NCI-H187 (cell line): Measurements from ENCODE around the gene PROM2.

Experiments
- DNase-seq, 2 experiments: peaks; one replicate each; lab custom pipeline; 2025; lab: John Stamatoyannopoulos, UW

The PROM2 gene

DNA sequence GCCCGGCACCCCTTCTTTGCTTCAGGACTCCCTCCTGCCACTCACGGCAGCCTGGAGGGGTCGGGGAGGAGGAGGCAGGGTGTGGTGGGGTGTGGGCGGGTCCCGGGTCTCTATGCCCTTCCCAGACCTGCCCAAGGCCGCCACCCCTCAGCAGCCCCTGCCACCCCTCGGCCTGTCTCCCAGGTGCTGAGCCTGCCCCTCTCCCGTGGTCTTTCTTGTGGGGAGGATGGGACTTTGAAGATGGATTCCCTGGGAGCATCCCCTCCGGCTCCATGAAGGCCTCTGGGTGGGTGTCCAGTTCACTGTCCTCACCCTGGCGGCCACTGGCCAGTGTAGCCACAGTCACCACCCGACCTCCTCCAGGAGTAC lies 46.1 kb downstream of the PROM2 start:
- no peak for DNase-seq

DNA sequence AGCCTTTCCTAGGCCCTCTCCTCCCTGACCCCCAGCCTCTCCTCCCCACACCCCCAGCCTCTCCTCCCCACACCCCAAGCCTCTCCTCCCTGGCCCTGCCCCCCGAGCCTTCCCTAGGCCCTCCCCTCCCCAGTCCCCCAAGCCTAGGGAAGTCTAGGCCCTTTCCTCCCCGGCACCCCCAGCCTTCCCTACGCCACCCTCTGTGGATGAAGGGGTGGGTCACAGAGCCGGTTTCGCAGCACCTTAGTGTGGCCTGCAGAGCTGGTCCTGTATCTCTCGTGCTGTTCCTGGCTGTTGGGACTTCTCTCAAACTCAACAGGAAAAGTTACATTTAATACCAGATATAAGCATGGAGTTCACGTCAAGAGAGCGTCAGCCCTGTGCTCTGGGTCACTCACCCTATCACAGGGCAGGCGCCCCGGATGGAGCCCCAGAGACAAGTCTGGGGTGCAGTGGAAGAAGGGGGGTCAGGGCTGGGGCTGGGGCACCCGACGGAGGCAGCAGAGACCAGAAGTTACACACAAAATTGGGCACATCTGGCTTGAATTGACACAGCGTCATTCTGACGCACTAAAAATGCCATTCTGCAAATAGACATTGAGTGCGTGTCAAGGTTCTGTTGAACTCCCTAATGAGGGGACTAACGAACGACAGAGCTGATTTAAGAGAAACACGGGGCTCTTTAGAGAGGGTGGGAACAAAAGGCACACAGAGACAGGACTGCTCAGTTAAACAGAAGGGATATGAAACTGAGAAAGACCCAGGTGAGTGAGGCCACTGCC lies 46.9 kb downstream of the PROM2 start:
- no peak for DNase-seq

DNA sequence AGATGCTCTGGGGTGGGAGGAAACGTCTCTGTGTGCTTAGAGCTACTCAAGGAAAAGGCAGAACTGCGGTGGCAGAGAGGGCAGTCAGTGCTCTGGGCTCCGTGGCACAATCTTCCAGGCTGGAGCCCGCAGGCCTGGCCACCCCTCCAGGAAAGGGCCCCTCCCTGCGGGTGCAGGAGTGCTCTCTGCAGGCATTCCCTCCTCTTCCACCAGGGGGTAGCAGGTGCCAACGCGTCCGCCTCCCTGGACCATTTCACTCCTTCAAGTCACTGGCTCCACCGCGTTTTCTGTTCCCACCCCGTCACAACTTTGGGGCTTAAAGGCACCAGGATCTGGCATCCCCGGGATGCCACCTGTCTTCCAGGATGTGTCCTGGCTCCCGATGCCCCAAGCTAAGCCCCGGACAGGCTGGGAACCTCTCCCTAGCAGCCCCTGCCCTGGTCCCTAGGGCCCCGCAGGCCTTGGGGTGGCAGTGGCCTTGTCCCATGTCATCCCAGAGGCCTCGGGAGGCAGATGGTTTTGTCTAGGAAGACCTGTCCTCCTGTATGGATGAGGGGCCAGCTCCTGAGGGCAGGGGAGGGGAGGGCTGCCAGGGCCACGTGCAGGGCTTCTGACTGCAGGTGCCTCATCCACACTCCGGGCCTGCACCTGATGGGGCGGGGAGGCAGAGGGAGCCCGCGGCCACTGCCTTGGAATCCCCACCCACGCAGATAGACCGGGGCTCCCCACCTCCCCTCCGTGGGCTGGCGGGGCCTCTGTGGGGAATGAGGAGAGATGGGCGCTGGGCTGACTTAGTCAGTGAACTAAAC lies 49.3 kb downstream of the PROM2 start:
- peak in 1 of 2 experiments; percentile 36 for DNase-seq

DNA sequence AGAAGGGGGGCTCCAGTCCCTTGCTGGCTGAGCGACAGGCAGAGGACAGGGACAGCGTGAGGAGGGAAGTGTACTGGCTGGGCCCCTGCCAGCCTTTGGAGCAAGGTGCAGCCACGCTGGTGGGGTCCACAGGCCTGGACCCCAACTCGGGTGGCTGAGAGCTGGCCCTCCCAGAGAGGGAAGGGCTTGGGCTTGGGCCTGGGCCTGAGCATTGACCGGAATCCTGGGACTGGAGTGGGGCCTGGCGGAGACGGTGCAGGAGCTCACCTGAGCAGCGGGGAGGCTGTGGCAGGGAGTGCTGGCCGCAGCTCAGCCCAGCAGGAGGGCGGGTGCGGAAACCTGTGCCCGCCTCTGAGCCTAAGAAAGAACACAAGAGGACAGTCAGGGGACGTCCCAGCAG lies 50.8 kb downstream of the PROM2 start:
- DNase-seq = no peak

DNA sequence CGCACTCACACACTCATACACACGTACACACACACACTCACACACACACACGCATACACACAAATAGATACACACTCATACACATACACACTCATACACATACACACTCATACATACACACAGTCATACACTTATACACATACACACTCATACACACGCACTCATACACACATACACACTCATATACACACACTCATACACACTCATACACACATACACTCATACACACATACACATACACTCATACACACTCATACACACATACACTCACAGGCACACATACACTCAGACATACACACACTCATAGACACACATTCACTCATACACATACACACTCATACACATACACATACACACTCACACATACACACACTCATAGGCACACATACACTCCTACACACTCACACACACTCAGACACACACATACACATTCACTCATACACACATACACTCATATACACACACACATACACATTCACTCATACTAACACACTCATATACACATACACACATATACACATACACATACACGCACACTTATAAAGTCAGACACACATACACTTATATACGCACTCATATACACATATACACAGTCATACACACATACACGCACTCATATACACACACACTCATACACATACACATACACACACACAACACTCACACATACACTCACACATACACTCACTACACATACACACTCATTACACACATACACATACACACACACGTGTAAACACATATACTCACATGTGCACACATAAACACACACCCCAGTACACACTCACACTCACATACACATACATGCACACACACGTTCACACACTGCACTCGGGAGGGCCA lies 51.6 kb downstream of the PROM2 start:
- DNase-seq = no peak

DNA sequence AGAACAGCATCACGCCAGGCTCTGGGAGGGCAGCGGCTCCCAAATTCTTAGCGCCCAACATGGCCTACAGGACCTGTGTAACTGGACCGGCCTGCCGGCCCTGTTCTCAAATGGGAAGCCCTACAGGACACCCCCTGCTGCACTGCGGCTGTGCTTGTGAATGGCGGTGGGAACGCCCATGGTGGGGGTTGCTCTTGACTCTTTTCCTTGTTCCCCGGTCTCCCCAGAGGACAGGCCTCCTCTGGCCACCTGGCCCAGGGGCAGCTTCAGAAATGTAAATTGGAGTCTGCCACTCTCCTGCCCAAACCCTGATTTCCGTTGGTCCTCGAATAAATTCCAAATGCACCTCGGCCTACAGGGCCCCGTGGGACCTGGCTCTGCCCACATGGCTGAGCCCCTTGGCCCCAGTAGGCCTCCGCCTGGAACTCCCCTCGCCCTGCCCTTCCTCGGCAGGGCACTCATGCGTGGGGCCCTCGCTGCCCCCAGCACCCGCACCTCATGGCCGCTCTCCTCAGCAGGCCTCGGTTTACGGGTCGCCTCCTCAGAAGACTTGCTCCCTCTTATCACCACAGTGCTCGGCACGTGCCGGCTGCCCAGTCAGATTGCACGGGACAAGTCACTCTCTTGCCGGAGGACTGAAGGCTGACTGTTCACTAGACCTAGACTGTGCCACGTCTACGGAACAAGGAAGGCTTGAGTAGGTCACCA lies 52.3 kb downstream of the PROM2 start:
- no peak for DNase-seq

DNA sequence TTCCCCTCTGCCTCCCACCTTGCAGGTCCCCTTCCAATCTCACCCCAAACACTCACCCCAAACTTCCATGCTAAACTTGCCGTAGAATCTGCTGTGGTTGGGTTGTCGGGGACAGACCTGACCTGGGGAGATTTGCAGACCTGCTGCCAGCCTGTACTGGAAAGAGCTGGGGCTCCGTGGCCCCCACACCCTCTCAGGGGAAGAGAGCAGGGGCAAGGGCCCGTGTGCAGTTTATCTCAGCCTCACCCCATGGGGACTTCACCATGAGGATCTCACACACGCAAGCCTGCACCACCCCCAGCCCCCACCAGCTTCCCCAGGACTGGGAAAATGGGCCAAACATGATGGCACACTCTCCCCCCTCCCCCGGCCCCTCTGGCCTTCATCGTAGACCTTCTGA lies 53.6 kb downstream of the PROM2 start:
- no peak for DNase-seq

DNA sequence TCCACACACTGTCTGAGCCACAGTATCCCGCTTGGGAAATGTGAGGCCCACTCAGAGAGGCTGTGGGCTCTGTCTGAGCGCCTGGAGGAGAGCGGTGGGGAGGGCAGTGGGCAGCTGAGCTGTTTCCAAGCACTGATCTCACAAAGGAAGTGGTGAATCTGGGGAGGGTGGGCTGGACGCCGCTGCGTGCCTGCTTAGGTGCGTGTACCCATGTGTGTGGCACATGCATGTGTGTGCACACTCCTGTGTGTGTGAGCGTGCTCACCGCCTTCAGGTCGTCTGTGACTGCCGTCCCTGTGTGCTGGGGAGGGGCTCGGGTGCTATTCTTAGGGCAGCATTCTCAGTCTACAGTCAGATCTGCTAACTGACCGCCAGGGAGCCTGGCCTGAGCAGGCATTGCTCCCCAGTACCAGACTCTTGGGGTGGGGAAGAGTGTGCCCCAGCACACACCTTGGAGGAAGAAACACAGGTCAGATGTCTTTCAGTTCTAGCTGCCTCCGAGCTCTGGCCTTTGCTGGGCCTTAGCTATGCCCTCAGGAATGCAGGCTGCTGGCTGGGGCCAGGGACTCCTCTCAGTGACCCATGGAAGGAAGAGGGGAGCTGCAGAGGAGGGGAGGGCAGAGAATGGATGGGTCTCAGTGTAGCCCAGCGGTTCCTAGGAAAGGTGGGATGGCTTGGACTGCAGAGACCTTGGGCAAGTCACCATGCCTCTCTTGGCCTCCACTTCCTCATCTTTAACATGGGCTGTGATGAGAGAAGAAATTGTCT lies 54.3 kb downstream of the PROM2 start:
- DNase-seq = no peak

DNA sequence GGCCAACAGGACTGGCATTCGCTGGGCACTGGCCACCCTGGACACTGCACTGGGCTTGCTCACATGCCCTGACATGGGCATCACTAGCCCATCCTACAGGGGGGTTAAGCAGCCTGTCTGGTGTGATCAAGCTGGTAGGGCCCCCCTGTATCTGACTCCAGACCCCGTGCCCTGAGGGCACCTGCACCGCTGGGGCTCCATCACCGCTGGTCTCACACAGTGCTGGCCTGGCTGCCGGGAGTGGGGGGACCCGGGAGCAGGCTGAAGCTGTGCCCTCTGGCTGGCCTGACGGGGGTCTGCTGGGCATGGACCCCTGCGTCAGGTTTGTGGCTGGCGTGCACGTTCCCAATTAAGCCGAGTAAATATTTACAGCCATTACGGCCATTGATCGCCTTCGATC lies 55.2 kb downstream of the PROM2 start:
- DNase-seq = no peak

DNA sequence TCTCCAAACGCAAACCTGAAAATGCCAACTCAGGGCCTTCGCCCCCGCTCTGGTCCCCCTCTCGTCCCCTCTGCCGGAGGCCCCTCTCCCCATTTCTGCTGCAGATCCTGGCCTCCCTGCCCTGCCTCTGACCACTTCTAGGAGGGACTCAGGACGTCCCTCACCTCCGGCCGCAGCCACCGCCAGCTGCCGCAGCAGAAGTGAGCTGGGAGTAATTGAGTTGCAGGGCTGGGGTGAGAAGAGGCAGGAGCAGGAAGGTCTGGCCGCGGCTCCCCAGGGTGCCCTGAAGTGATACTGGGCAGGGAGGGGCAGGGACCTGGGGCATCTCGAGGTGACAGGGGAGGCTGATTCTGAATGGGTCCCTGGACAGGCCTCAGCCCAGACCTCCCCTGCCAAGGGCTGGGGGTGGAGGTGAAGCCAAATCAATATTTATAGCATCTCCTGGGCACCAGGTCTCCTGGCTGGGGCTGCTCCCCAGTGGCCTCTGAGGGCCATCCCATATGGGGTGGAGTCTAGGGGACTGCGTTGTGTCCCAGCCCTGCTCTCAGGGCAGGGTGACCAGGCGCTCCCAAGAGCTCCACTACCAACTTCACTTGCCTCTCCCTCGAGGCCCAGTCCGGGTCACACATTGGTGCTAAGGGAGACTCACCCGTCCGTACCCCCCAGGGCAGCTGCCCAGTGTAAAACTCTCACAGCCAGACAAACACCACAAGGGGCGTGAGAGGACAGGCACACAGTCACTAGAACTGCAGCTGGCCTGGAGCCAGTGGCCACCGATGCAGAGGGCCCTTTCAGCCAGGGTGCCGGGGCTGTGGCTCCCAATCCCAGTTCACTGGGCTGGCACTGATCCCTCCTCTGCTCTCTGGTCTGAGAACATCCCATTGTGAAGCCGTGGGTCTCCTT lies 55.9 kb downstream of the PROM2 start:
- DNase-seq = no peak

DNA sequence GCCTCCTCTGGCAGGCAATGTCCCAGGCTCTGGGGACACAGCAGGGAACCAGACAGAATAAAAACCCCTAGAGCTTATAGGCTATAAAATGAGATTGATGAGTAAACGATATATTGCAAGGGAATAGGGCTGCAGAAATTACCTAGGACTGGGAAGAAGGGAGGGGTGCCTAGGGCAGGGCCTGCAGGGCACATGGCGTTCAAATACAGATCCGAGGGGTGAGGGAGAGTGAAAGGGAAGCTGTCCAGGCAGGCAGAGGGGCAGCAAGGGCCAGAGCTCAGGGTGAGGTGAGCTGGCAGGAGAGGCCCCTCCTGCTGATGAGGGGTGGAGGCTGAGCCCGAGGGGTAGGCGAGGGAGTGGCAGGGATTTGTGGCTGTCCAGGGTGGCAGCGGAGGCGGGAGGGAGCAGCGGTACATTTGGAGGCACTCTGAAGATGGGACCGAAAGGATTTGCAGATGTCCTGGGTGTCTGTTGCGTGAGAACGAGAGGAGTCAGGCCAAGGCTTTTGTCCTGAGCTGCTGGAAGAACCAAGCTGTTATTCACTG lies 56.6 kb downstream of the PROM2 start:
- no peak for DNase-seq

DNA sequence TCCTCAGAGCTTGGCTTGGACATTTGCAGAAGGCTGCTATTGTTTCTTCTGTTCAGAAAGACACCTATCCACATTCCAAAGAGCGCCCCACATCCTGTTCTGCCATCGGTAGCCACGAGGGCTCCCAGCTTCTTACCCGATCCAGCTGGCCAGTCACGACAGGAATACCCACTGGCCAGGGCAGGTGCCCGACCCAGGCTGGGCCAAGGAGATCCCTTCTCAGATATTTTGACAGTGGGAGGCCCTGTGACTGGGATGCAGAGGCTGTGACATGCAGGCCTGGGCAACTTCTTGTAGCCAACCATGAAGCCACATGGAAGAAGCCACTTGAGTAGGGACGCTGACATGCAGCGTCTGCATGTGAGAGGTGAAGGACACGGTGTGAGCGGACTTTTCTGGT lies 57.4 kb downstream of the PROM2 start:
- no peak for DNase-seq

DNA sequence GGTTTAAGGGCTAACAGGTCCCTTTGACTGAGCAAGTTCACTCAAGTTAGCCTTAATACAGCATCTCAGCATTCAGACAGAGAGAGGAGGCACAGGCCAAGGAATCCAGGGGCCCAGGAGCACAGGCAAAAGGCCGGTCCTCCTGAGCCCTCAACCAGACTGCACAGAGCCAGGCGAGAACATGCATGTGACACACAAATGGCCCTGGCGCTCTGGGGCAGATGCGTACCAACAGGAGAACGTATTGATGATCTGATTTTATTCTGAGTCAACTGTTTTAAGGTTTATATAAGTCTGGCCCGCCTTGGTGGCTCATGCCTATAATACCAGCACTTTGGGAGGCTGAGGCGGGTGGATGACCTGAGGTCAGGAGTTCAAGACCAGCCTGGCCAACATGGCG lies 57.8 kb downstream of the PROM2 start:
- no peak for DNase-seq

DNA sequence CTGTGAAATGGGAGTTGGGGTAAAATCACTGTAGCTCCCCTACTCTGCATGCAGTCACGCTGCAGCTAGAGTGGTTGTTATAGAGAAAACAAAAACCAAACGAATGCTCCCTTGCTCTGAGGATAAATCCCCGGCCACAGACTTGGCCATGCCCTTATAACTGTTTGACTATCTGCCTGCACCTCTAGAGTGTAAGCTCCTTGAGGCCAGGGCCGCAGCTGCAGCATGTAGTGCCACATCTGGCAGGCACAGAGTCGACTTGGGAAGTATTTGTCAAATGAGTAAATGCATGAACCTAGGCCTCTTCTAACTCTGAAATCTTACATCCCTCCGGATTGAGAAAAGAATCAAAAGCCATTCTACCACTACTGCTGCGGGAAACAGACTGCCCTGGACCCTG lies 58.8 kb downstream of the PROM2 start:
- DNase-seq = no peak

DNA sequence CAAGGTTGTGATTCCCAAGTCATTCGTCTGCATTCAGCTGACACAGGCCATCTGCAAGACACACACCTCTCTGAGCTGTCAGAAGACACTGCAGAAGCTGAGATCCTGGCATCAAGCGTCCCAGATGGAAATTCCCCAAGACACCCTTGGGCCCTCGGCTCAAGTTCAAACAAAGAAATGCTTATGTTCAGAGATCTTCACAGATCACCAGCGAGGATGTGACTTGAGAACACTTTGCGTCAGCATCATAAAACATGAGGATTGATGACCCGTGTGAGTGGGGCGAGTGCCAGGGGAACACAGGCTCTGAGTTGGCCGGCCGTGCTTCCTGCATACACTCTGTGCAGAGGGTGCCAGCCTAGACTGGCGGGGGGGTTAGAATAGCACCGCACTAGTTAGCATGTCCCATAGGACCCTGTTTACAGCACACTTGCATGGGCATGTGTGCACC lies 59.7 kb downstream of the PROM2 start:
- no peak for DNase-seq

DNA sequence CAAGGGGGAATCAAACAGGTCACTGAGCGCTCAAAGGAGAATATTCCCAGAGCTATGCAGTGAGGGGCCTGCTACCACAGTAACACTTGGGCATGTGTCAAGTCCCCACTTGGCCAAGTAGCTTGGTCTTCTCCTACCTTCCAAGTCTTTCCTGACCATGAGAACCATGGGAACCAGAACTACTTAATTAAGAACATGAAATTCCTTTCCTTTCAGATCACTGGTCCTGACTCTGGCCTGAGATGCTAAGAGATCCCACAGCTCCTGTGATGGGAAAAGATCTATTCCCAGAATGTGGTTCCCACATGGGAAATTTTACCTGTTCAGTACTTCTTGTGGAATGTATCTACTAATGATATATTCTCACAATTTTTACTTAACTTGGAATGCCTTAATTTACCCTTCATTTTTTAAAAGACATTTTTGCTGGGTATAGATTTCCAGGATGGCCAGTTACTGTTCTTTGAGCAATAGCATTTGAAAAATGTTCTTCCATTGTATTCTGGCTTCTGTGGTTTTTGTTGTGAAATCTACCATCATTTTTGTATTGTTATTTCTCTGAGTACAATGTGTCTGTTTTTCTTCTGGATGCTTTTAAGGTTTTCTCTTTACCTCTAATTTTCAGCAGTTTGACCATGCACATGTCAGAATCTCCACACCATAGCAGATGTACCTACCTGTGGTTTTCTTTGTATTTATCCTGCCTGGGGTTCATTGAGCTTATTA lies 60.8 kb downstream of the PROM2 start:
- DNase-seq = no peak

DNA sequence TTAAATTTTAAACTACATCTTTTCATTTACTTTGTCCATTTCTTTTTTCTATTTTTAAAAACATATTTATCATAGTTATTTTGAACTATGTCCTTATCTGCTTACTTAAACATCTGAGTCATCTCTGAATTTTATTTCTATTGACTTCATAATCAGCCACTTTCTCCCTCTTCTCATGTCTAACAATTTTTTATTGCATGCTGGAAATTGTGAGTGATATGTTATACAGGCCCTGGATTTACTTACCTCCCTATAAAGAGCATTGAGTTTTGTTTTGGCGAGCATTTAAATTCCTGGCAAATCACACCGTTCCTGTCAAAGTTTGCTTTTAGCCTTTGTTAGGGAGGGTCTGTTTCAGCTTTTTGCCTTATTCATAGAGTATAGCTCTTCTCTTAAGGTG lies 62.2 kb downstream of the PROM2 start:
- DNase-seq = no peak

DNA sequence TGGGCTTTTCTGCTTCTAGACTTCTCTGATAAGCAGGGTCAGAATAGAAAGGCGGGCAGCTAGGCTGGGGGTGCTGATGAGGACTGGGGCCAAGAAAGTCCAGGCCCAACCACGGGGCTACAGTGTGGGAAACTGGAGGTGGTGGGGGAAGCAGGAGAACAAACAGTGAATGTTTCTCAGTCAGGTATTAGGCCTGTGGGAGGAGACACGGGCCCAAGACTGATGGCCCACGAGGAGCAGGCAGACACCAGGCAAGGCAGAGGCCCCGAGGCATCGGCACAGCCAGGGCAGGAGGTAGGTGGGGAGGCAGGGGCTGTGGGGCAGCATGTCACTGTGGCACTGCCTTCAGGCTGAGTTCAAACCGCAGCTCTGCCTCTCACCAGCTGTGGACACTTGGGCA lies 63.6 kb downstream of the PROM2 start:
- no peak for DNase-seq
